RWPE2 (cell line): Measurements from ENCODE around the gene MBLAC1.

Experiments
- ATAC-seq: fragments of 200-7000 bp; cut with Tn5 transposase; 3 replicates; pipeline ENCODE4 v1.9.1; 2021; ENCODE audit warnings: low read depth
- DNase-seq: peaks from one replicate; pipeline ENCODE4 v3.0.0-alpha.2; 2020; ENCODE audit warnings: low spot score
- H3K27ac ChIP-seq: fragments of 450-650 bp; 2 replicates; pipeline ENCODE4 v1.5.1; 2017; ENCODE audit warnings: mild to moderate bottlenecking; ENCODE audit not compliant: poor library complexity, severe bottlenecking
- H3K27me3 ChIP-seq: fragments of 250-450 bp; sonication (Bioruptor Pico); 2 replicates; pipeline ENCODE4 v1.5.1; 2021; ENCODE audit warnings: mild to moderate bottlenecking, moderate library complexity; ENCODE audit not compliant: insufficient read depth, poor library complexity, severe bottlenecking
- H3K36me3 ChIP-seq: fragments of 250-450 bp; sonication (Bioruptor Pico); 2 replicates; pipeline ENCODE4 v1.5.1; 2020; ENCODE audit warnings: low read depth, mild to moderate bottlenecking, moderate library complexity
- H3K4me1 ChIP-seq: fragments of 250-450 bp; sonication (Bioruptor Pico); 2 replicates; pipeline ENCODE4 v1.5.1; 2021; ENCODE audit warnings: mild to moderate bottlenecking, moderate library complexity; ENCODE audit not compliant: insufficient read depth, poor library complexity, severe bottlenecking
- H3K4me3 ChIP-seq: fragments of 250-450 bp; sonication (Bioruptor Pico); 2 replicates; pipeline ENCODE4 v1.5.1; 2021; ENCODE audit warnings: mild to moderate bottlenecking, moderate library complexity; ENCODE audit not compliant: severe bottlenecking
- H3K9me3 ChIP-seq: fragments of 250-450 bp; sonication (Bioruptor Pico); 2 replicates; pipeline ENCODE4 v1.5.1; 2021; ENCODE audit warnings: mild to moderate bottlenecking, moderate library complexity; ENCODE audit not compliant: severe bottlenecking
- CTCF ChIP-seq: fragments of 450-650 bp; IDR thresholded peaks from one replicate; pipeline ENCODE4 v1.5.1; 2017; ENCODE audit warnings: mild to moderate bottlenecking, moderate library complexity; ENCODE audit not compliant: poor library complexity, severe bottlenecking

Gene MBLAC1

GRCh38 chr7:100156331-100157068 lies 29.7 kb downstream of the MBLAC1 start:
- DNase-seq: no peak
- no peaks in the 10 kb centered on the region for H3K9me3 ChIP-seq
- peaks cover 42% of the 10 kb centered on the region for H3K36me3 ChIP-seq
- no peak for TF ChIP-seq CTCF
- peak overlapping the region; percentile 71 for H3K27ac ChIP-seq
- no peaks in the 10 kb centered on the region for H3K27me3 ChIP-seq
- H3K4me1 ChIP-seq: no peaks in the 10 kb centered on the region
- H3K4me3 ChIP-seq: no peak overlapping the region
- ATAC-seq: no peak

GRCh38 chr7:100157069-100157333 lies 30.2 kb downstream of the MBLAC1 start:
- TF ChIP-seq CTCF: no peak
- Histone ChIP-seq H3K9me3 (no peaks in the 10 kb centered on the region), H3K4me1 (no peaks in the 10 kb centered on the region), H3K36me3 (peaks cover 41% of the 10 kb centered on the region), H3K27me3 (no peaks in the 10 kb centered on the region), H3K27ac (peak overlapping the region; percentile 71), H3K4me3 (no peak overlapping the region)
- DNase-seq: no peak
- no peak for ATAC-seq

- Histone ChIP-seq H3K4me3 (peak overlapping the region; percentile 93), H3K36me3 (peaks cover 35% of the 10 kb centered on the region), H3K27ac (peak overlapping the region; percentile 71), H3K27me3 (no peaks in the 10 kb centered on the region), H3K4me1 (no peaks in the 10 kb centered on the region), H3K9me3 (no peaks in the 10 kb centered on the region)
- TF ChIP-seq CTCF: peak; percentile 14
- DNase-seq: no peak
- peak; percentile 69 for ATAC-seq
Measured at GRCh38 chr7:100157334-100158228, 30.8 kb downstream of the MBLAC1 start.

- DNase-seq: peak; percentile 93
- no peaks in the 10 kb centered on the region for H3K27me3 ChIP-seq
- H3K4me1 ChIP-seq: peaks cover 4% of the 10 kb centered on the region
- no peaks in the 10 kb centered on the region for H3K9me3 ChIP-seq
- ATAC-seq: peak; percentile 71
- H3K27ac ChIP-seq: peak within 1 kb of the TSS; percentile 71
- no peak for TF ChIP-seq CTCF
- peak within 1 kb of the TSS; percentile 93 for H3K4me3 ChIP-seq
- peaks cover 29% of the 10 kb centered on the region for H3K36me3 ChIP-seq
Measured at GRCh38 chr7:100158229-100159098, 31.7 kb downstream of the MBLAC1 start, which contains the start of gene TRAPPC14. Gene TRAPPC14 (minus strand): TSS chr7:100158723. CDS start chr7:100158499, 224 bp downstream.
